GM18861 (cell line): ENCODE results near the gene MSL3B.

Experiments used
- ATAC-seq: cut with Tn5 transposase; IDR thresholded peaks from one replicate; pipeline ENCODE4 v1.9.1; 2021; ENCODE audit not compliant: unreplicated experiment

MSL3B gene

GRCh38 chr2:233853883-233854240 lies 14.3 kb downstream of the MSL3B start:
- no peak for ATAC-seq

- ATAC-seq: no peak
These were observed 14.8 kb downstream of the MSL3B start for GRCh38 chr2:233853353-233853752.

GRCh38 chr2:233852056-233852455 lies 16.1 kb downstream of the MSL3B start:
- no peak for ATAC-seq

- no peak for ATAC-seq
These were observed 17.0 kb downstream of the MSL3B start for GRCh38 chr2:233851169-233851568.

GRCh38 chr2:233850745-233851144 lies 17.4 kb downstream of the MSL3B start:
- ATAC-seq: no peak

GRCh38 chr2:233849607-233850271 lies 18.4 kb downstream of the MSL3B start:
- ATAC-seq: no peak

GRCh38 chr2:233848276-233848675 lies 19.9 kb downstream of the MSL3B start:
- ATAC-seq: no peak

GRCh38 chr2:233847248-233847898 lies 20.8 kb downstream of the MSL3B start:
- ATAC-seq: no peak

- no peak for ATAC-seq
These were observed 21.6 kb downstream of the MSL3B start for GRCh38 chr2:233846387-233847247.

GRCh38 chr2:233845301-233846060 lies 22.7 kb downstream of the MSL3B start:
- no peak for ATAC-seq

- no peak for ATAC-seq
These were observed 23.4 kb downstream of the MSL3B start for GRCh38 chr2:233844836-233845235.

GRCh38 chr2:233844064-233844807 lies 23.9 kb downstream of the MSL3B start:
- no peak for ATAC-seq

- no peak for ATAC-seq
These were observed 27.0 kb downstream of the MSL3B start for GRCh38 chr2:233841183-233841582.

GRCh38 chr2:233840520-233840919 lies 27.7 kb downstream of the MSL3B start:
- no peak for ATAC-seq

GRCh38 chr2:233839447-233839820 lies 28.8 kb downstream of the MSL3B start:
- no peak for ATAC-seq

- no peak for ATAC-seq
These were observed 29.3 kb downstream of the MSL3B start for GRCh38 chr2:233838726-233839446.

GRCh38 chr2:233838251-233838650 lies 29.9 kb downstream of the MSL3B start:
- ATAC-seq: no peak

GRCh38 chr2:233837694-233838229 lies 30.4 kb downstream of the MSL3B start:
- ATAC-seq: no peak

- no peak for ATAC-seq
These were observed 31.8 kb downstream of the MSL3B start for GRCh38 chr2:233836359-233836758.
